Breast epithelium (tissue), 4 donors: Measurements from ENCODE around the gene VDAC1. TPM values are rescaled to one million over a fixed set of nuclear protein-coding genes. Genes with fewer than 3 reads are reported as not detected.

ENCODE experiments used
- DNase-seq, 2 donors: peaks; one replicate each; pipeline ENCODE4 v3.0.0-alpha.2; 2019; ENCODE audit warnings: low spot score in 2 of 2
- H3K27ac ChIP-seq, 2 donors: fragments of 200-600 bp; sonication (generic) in 1 of 2; one replicate each; pipeline ENCODE4 v1.5.1; 2016 to 2019; ENCODE audit warnings: mild to moderate bottlenecking in 1 of 2
- H3K27me3 ChIP-seq, 2 donors: fragments of 200-600 bp; sonication (generic) in 1 of 2; one replicate each; pipeline versions ENCODE4 v1.5.1 to v1.6.0; 2017 to 2019; ENCODE audit warnings: control low read depth in 1 of 2, mild to moderate bottlenecking in 1 of 2
- H3K36me3 ChIP-seq: fragments of 200-600 bp; one replicate; pipeline ENCODE4 v1.5.1; 2019
- H3K4me1 ChIP-seq, 2 donors: fragments of 200-600 bp; sonication (generic); one replicate each; pipeline ENCODE4 v1.5.1; 2016 to 2019; ENCODE audit warnings: control low read depth in 1 of 2
- H3K4me3 ChIP-seq, 3 donors: fragments of 200-600 bp; sonication (generic); 1 replicate in 2 of 3; 2 replicates in 1 of 3; pipeline ENCODE4 v1.5.1; 2016 to 2019; ENCODE audit warnings: mild to moderate bottlenecking in 3 of 3, moderate library complexity in 2 of 3
- H3K9me3 ChIP-seq, 2 donors: fragments of 200-600 bp; sonication (generic) in 1 of 2; one replicate each; pipeline ENCODE4 v1.5.1; 2016 to 2019; ENCODE audit warnings: control low read depth in 1 of 2
- CTCF ChIP-seq, 3 donors: fragments of 450-650 bp; IDR thresholded peaks; one replicate each; pipeline ENCODE4 v1.5.1; 2016 to 2017; ENCODE audit warnings: antibody characterized with exemption in 3 of 3, mild to moderate bottlenecking in 3 of 3, moderate library complexity in 3 of 3
- POLR2A ChIP-seq: fragments of 450-650 bp; IDR thresholded peaks from one replicate; pipeline ENCODE4 v1.6.1; 2016; ENCODE audit warnings: antibody characterized with exemption, mild to moderate bottlenecking, moderate library complexity
- POLR2AphosphoS5 ChIP-seq, 3 donors: sonication (generic); formaldehyde crosslinking; IDR thresholded peaks; one replicate each; pipeline ENCODE4 v1.6.1; 2017; ENCODE audit warnings: antibody characterized with exemption in 3 of 3
- intact Hi-C: fragments of 100-400 bp; cut with DNase I; formaldehyde crosslinking; loops from one replicate; pipeline ENCODE4 v1.15.1; 2023; ENCODE audit warnings: low total_unique reads
- total RNA-seq, 3 donors: library from RNA; depleted of rRNA; stranded (reverse); fragments of >200 nt; gene quantifications; one replicate each; pipeline ENCODE4 v1.1.0, GENCODE V29; 2016

The VDAC1 gene
- total RNA-seq, 3 donors from 2014 or later: 113 to 141 (median 118) TPM

GRCh38 chr5:133925866-133926488 lies 78.8 kb downstream of the VDAC1 start:
- DNase-seq: no peak
- H3K27me3 ChIP-seq: no peaks in the 10 kb centered on the region
- no peak overlapping the region for H3K4me3 ChIP-seq
- no peaks in the 10 kb centered on the region for H3K4me1 ChIP-seq
- H3K27ac ChIP-seq: no peak overlapping the region
- H3K36me3 ChIP-seq: no peaks in the 10 kb centered on the region
- intact Hi-C loops: no loop called here
- TF ChIP-seq POLR2AphosphoS5 (IDR thresholded peaks at IDR 0.05): no peak
- no peak for TF ChIP-seq CTCF (IDR thresholded peaks at IDR 0.05)
- TF ChIP-seq POLR2A: no peak
- H3K9me3 ChIP-seq: no peaks in the 10 kb centered on the region

- Histone ChIP-seq H3K36me3 (no peaks in the 10 kb centered on the region), H3K27me3 (no peaks in the 10 kb centered on the region)
- intact Hi-C loops: no loop called here
Measured at GRCh38 chr5:133925269-133925668, 79.5 kb downstream of the VDAC1 start.

GRCh38 chr5:133924221-133924920 lies 80.4 kb downstream of the VDAC1 start:
- Histone ChIP-seq H3K36me3 (no peaks in the 10 kb centered on the region), H3K27me3 (no peaks in the 10 kb centered on the region), H3K27ac (no peak overlapping the region), H3K4me3 (no peak overlapping the region), H3K9me3 (no peaks in the 10 kb centered on the region), H3K4me1 (no peaks in the 10 kb centered on the region)
- DNase-seq: no peak
- TF ChIP-seq POLR2AphosphoS5 (IDR thresholded peaks at IDR 0.05): no peak
- no peak for TF ChIP-seq POLR2A
- TF ChIP-seq CTCF (IDR thresholded peaks at IDR 0.05): no peak
- intact Hi-C loops: no loop called here

More at GRCh38 chr5:133925269-133925668, 79.5 kb downstream of the VDAC1 start:
- TF ChIP-seq CTCF (IDR thresholded peaks at IDR 0.05) (no peak), POLR2A (no peak), POLR2AphosphoS5 (IDR thresholded peaks at IDR 0.05) (no peak)
- no peak for DNase-seq
- Histone ChIP-seq H3K4me3 (no peak overlapping the region), H3K9me3 (no peaks in the 10 kb centered on the region), H3K4me1 (no peaks in the 10 kb centered on the region), H3K27ac (no peak overlapping the region)

GRCh38 chr5:133921979-133922378 lies 82.8 kb downstream of the VDAC1 start:
- intact Hi-C loops: no loop called here

More at GRCh38 chr5:133921979-133922378, 82.8 kb downstream of the VDAC1 start:
- Histone ChIP-seq H3K4me3 (no peak overlapping the region), H3K27ac (no peak overlapping the region), H3K27me3 (no peaks in the 10 kb centered on the region), H3K36me3 (no peaks in the 10 kb centered on the region), H3K4me1 (no peaks in the 10 kb centered on the region), H3K9me3 (no peaks in the 10 kb centered on the region)
- TF ChIP-seq CTCF (IDR thresholded peaks at IDR 0.05) (no peak), POLR2AphosphoS5 (IDR thresholded peaks at IDR 0.05) (no peak), POLR2A (no peak)
- no peak for DNase-seq

Other genes starting within 250 kb of the VDAC1 start
- 10 to 100 TPM; 40.6 to 68.9 (median 41.0) TPM for gene C5orf15, start 36.4 kb downstream of the VDAC1 start, total RNA-seq
- 1 to 10 TPM; 2.1 to 8.0 (median 6.6) TPM for gene TCF7, start 109.7 kb upstream of the VDAC1 start, total RNA-seq
- gene SKP1, start 172.0 kb upstream of the VDAC1 start, total RNA-seq: 100 to 1,000 TPM; 158 to 291 (median 259) TPM
- gene PPP2CA, start 221.1 kb upstream of the VDAC1 start, total RNA-seq: 100 to 1,000 TPM; 101 to 152 (median 121) TPM